ENCODE data around the gene COQ8A. TPM values are rescaled to one million over a fixed set of nuclear protein-coding genes. Genes with fewer than 3 reads are reported as not detected.

Gene COQ8A
- total RNA-seq, 1 donor from 2014 or later = 41.9 TPM

DNA sequence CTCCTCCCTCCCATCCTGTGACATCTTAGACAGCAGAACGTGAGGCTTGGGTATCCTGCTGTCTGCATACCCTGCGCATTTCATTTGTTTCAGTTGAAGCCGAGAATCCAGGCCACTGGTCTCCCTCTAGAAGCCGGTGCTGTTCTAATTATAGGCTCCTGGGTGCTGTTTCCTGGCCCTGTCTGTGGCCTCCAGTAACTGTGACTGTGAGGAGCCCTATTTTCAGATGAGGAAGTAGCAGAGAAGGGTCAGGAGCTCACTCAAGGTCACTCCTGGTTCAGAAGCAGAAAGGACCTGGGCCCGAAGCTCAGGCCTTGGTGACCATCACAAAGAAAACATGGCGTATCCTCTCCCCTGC lies 24.0 kb downstream of the COQ8A start:
- Mint-ChIP-seq H3K27ac (ENCODE audit: unreplicated experiment) (peak overlapping the region; percentile 6), H3K27me3 (ENCODE audit: unreplicated experiment) (peaks cover 3% of the 10 kb centered on the region), H3K36me3 (ENCODE audit: unreplicated experiment) (peaks cover 11% of the 10 kb centered on the region), H3K4me3 (ENCODE audit: unreplicated experiment) (no peak overlapping the region), H3K9me3 (ENCODE audit: unreplicated experiment) (peaks cover 4% of the 10 kb centered on the region), H3K4me1 (ENCODE audit: low read depth, unreplicated experiment) (peaks cover 14% of the 10 kb centered on the region)
- TF ChIP-seq, protein P1, sequence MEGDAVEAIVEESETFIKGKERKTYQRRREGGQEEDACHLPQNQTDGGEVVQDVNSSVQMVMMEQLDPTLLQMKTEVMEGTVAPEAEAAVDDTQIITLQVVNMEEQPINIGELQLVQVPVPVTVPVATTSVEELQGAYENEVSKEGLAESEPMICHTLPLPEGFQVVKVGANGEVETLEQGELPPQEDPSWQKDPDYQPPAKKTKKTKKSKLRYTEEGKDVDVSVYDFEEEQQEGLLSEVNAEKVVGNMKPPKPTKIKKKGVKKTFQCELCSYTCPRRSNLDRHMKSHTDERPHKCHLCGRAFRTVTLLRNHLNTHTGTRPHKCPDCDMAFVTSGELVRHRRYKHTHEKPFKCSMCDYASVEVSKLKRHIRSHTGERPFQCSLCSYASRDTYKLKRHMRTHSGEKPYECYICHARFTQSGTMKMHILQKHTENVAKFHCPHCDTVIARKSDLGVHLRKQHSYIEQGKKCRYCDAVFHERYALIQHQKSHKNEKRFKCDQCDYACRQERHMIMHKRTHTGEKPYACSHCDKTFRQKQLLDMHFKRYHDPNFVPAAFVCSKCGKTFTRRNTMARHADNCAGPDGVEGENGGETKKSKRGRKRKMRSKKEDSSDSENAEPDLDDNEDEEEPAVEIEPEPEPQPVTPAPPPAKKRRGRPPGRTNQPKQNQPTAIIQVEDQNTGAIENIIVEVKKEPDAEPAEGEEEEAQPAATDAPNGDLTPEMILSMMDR (IDR thresholded peaks at IDR 0.05; ENCODE audit: partially characterized antibody, unreplicated experiment) = no peak
- DNase-seq = no peak

DNA sequence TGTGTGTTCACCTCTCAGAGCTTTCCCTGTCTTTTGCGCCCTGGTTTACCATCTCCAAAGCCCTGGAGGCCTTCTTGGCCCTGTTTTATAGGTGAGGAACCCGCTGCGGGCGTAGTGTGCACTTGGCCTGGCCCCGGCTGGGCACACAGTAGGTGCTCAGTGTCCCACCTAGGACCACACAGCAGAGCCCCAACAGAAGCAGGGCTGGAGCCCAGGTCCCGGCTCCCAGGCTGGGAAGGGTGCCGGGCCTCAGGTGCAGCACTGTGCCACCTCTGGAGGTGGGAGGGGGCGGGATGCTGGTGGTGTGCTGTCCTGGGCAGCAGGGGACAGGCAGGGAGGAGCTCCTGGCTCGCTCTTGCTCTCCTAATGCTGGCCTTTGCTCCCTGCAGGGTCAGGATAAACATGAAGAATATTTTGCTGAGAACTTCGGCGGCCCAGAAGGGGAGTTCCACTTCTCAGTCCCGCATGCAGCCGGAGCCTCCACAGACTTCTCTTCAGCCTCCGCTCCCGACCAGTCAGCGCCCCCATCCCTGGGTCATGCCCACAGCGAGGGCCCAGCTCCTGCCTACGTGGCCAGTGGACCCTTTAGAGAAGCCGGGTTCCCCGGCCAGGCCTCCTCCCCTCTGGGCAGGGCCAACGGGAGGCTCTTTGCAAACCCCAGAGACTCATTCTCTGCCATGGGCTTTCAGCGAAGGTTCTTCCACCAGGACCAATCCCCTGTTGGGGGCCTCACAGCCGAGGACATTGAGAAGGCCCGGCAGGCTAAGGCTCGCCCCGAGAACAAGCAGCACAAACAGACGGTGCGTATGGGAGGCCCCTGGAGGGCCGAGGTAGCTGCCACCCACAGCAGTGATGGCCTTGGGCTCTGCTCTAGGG lies 24.8 kb downstream of the COQ8A start:
- no peak for DNase-seq
- peaks cover 18% of the 10 kb centered on the region for H3K36me3 Mint-ChIP-seq (ENCODE audit: unreplicated experiment)
- TF ChIP-seq, protein P1 (IDR thresholded peaks at IDR 0.05; ENCODE audit: partially characterized antibody, unreplicated experiment) = no peak
- peaks cover 10% of the 10 kb centered on the region for H3K4me1 Mint-ChIP-seq (ENCODE audit: low read depth, unreplicated experiment)
- no peak overlapping the region for H3K4me3 Mint-ChIP-seq (ENCODE audit: unreplicated experiment)
- peaks cover 3% of the 10 kb centered on the region for H3K27me3 Mint-ChIP-seq (ENCODE audit: unreplicated experiment)
- H3K9me3 Mint-ChIP-seq (ENCODE audit: unreplicated experiment) = peaks cover 2% of the 10 kb centered on the region
- no peak overlapping the region for H3K27ac Mint-ChIP-seq (ENCODE audit: unreplicated experiment)

DNA sequence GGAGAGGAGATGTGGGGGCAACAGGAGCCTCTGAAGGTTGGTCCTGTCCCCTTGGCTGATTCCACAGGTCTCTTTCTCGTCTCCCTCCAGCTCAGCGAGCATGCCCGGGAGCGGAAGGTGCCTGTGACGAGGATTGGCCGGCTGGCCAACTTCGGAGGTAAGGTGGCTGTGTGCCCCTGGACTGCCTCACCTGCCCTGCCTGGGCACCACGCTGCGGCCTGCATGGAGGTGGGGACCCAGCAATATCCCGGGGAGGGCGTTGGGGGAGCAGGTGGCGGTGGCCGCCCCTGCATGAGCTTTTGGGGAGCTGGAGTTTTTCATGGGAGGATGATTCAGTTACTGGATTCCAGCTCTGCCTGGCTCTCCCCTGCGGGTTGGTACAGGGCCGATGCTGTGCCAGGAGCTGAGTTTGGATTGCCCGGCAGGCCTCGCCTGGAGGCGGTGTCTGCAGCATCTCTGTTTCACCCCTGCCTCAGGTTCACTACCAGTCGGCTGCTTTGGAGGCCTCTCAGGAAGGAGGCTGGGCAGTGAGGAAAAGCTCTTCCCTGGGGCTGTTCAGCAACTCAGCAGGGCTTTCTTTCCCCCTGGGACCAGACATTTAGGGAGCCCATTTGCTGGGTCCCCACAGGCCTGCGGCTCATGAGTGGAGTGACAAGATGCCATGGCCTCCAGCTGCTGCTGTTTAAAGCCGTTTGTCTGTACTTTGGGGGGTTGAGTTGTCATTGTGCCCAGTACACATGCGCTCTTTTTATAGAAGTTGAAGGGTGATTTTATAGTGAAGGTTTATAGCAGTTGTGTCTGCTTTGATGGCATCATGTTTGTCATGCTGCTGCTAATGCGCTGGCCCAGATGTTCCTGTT lies 25.7 kb downstream of the COQ8A start:
- peaks cover 10% of the 10 kb centered on the region for H3K4me1 Mint-ChIP-seq (ENCODE audit: low read depth, unreplicated experiment)
- peaks cover 19% of the 10 kb centered on the region for H3K36me3 Mint-ChIP-seq (ENCODE audit: unreplicated experiment)
- no peak overlapping the region for H3K4me3 Mint-ChIP-seq (ENCODE audit: unreplicated experiment)
- H3K9me3 Mint-ChIP-seq (ENCODE audit: unreplicated experiment) = peaks cover 2% of the 10 kb centered on the region
- no peak for DNase-seq
- H3K27ac Mint-ChIP-seq (ENCODE audit: unreplicated experiment) = no peak overlapping the region
- TF ChIP-seq, protein P1 (IDR thresholded peaks at IDR 0.05; ENCODE audit: partially characterized antibody, unreplicated experiment) = no peak
- H3K27me3 Mint-ChIP-seq (ENCODE audit: unreplicated experiment) = peaks cover 3% of the 10 kb centered on the region

DNA sequence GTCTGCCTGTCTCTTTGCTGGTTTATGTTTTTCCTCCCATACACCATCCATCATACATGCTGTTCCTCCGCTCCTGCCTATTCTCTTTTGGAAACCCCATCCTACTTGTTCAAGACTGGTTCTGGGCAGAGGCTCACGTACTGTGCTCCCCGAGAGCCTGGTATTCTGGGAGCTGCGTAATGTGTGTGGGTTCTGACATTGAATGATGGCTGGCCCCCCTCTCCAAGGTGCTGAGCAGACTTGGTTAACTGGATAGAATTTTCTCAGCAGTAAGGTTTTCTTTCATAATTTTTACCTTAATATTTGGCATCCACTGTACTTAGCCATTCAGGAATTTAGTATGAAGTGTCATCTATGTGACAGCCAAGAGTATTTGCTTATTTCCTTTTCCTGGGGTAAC lies 26.6 kb downstream of the COQ8A start:
- H3K27ac Mint-ChIP-seq (ENCODE audit: unreplicated experiment) = no peak overlapping the region
- H3K27me3 Mint-ChIP-seq (ENCODE audit: unreplicated experiment) = peaks cover 3% of the 10 kb centered on the region
- no peak overlapping the region for H3K4me3 Mint-ChIP-seq (ENCODE audit: unreplicated experiment)
- no peak for DNase-seq
- peaks cover 10% of the 10 kb centered on the region for H3K4me1 Mint-ChIP-seq (ENCODE audit: low read depth, unreplicated experiment)
- peaks cover 3% of the 10 kb centered on the region for H3K9me3 Mint-ChIP-seq (ENCODE audit: unreplicated experiment)
- TF ChIP-seq, protein P1 (IDR thresholded peaks at IDR 0.05; ENCODE audit: partially characterized antibody, unreplicated experiment) = no peak
- peaks cover 22% of the 10 kb centered on the region for H3K36me3 Mint-ChIP-seq (ENCODE audit: unreplicated experiment)

All from glutamatergic neuron (in vitro differentiated cells).